D721Med (cell line): Measurements from ENCODE around the gene KPNA1.

ENCODE experiments used
- DNase-seq: peaks from one replicate; pipeline ENCODE4 v3.0.0; 2011; ENCODE audit warnings: low spot score; ENCODE audit not compliant: insufficient read length
- FAIRE-seq: peaks from 2 replicates; lab custom pipeline; 2011; peaks lifted over from hg19 to GRCh38; lab: Jason Lieb, UNC
- TF ChIP-seq, protein P1 (sequence below): IDR thresholded peaks from 2 replicates; pipeline ENCODE4 v1.5.1; 2012; ENCODE audit warnings: mild to moderate bottlenecking, control low read depth; ENCODE audit not compliant: insufficient read depth; ENCODE audit errors: missing control alignments

The KPNA1 gene

DNA sequence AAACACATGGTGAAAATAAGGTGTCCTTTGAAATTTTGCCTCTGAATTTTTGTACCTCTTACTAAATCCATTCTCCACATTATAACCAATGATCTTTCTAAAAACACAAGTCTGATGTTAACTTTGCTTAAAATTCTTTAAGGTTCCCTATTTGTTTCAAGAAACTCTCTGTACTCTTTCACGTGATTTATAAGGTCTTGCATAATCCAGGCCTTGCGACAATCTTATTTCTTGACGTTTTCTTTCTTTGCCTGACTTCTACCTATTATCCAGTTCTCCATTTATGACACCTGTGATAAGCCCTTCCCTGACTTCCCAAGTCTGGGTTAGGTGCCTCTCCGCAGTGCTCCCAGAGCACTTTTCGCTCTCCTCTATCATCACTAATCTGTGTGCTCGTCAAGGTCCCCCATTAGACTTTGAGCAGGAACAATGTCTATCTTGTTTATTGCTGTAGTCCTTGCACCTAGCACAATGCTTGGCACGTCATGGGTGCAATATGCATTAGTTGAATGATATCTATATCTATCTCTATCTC, 24.3 kb upstream of the KPNA1 start:
- TF ChIP-seq, protein P1, sequence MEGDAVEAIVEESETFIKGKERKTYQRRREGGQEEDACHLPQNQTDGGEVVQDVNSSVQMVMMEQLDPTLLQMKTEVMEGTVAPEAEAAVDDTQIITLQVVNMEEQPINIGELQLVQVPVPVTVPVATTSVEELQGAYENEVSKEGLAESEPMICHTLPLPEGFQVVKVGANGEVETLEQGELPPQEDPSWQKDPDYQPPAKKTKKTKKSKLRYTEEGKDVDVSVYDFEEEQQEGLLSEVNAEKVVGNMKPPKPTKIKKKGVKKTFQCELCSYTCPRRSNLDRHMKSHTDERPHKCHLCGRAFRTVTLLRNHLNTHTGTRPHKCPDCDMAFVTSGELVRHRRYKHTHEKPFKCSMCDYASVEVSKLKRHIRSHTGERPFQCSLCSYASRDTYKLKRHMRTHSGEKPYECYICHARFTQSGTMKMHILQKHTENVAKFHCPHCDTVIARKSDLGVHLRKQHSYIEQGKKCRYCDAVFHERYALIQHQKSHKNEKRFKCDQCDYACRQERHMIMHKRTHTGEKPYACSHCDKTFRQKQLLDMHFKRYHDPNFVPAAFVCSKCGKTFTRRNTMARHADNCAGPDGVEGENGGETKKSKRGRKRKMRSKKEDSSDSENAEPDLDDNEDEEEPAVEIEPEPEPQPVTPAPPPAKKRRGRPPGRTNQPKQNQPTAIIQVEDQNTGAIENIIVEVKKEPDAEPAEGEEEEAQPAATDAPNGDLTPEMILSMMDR = no peak
- DNase-seq (no peak), FAIRE-seq (no peak)

DNA sequence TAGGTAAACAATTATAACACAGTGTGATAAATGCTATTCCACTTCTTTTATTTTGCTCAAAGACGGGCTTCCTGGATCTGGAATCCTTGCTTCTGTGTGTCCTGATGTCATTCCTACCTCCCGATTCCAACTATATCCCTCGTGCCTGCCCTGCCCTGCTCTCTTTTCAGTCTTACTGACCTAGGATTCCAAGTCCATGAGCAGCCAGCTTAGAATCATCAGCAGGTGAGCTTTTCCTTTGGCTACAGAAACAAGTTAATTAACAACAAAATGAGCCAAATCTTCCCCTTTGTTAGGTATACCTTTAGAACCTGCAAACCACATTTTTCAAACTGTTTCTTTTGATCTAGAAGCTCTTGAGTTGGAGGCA, 21.9 kb upstream of the KPNA1 start:
- DNase-seq (no peak), FAIRE-seq (no peak)
- TF ChIP-seq, protein P1 = no peak

DNA sequence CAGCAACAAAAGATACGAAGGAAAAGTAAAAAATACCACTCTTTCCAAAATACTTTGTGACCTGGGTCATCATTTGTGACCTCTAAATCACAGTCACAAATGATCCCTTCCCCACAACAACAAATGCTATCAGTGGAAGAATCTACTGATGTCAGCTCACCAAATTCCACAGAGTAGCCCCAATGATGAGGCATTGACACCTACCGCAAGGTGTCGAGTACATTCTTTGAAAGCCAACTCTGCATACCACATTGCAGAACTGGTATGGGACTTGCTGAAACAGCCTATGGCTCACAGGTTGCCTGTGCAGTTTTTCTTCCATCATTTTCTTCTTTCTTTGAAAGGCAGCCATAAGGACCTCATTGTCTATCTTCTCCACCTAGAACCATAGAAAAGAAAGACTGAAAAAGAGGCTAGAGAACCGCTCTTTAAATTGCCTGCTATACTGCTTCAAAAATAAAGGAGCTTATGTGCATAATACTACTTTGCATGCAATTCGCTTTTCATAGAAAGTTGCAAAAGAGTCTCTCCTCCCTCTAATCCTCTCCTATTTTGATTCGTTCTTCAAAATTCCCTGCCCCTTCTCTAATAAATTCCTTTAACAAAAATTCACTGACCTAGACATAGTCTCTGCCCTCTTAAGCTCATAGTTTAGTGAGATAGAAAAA, 21.4 kb upstream of the KPNA1 start:
- TF ChIP-seq, protein P1 = no peak
- FAIRE-seq (no peak), DNase-seq (no peak)

DNA sequence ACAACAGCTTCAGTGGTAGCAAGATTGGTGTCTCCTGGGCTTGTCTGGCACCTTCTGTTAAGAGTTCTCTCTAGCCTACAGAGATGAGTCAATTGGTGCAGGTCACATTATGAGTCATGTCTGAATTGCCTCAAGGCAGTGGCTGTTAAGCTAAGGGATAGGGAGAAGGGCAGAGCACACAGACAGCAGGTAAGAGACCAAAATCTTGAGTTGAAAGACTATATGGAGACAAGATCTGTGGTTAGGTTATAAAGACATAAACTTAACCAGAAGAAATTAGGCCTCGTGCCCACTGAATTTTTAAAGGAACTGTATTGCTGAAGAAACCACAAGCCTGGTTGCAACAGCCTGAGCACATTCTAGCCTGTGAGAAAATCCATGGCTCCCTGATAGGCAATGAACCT, 19.2 kb upstream of the KPNA1 start:
- FAIRE-seq = no peak

DNA sequence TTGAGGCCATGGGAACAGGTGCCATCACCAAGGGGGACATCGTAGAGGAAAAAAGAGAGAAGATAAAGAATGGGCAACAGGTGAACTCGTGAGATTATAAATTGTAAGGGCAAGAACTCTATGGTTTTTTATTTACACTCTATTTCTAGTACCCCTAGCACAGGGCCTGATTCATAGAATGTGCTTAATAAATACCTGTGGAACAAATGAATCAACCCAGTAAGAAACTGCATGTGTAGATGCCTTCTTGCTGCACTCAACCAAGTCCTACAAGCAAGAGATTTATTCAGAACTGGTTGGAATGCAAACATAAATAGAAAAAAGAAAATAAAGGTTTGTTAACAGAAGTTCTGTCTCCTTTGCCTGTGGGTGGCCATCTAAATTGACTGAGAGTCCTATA, 18.7 kb upstream of the KPNA1 start:
- DNase-seq = no peak
- TF ChIP-seq, protein P1 = no peak

More for the DNA sequence above, 19.2 kb upstream of the KPNA1 start:
- no peak for DNase-seq
- TF ChIP-seq, protein P1 = no peak

DNA sequence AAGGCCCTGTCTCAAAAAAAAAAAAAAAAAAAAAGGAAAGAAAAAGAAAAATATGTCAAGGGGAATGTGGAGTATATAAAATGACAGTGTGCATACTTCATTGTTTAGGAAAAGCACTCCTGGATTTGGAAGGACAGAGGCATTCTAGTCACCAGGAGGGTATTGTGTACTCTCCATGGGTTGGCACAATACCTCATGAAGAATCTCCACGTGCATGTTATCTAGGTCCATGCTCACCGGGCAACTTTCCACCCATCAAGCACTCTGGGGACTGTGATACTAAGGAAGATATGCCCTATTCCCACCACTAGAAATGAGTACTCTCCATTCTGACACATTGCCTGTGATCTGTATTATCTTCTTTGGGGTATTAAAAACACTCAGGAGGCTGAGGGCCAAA, 15.4 kb upstream of the KPNA1 start:
- no peak for DNase-seq
- TF ChIP-seq, protein P1 = no peak
- no peak for FAIRE-seq

More for the DNA sequence above, 18.7 kb upstream of the KPNA1 start:
- FAIRE-seq = no peak

DNA sequence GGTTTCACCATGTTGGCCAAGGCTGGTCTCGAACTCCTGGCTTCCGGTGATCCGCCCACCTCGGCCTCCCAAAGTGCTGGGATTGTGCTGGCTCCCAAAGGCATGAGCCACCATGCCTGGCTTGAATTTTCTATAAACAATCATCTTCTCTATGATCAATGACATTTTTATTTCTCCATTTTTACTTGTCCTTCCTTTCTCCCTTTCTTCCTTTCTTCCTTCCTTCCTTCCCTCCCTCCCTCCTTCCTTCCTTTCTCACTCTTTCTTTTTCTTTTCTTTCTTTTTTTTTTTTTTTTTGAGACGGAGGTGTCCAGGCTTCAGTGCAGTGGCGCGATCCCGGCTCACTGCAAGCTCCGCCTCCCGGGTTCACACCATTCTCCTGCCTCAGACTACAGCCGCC, 8.6 kb upstream of the KPNA1 start:
- no peak for DNase-seq
- FAIRE-seq = no peak
- TF ChIP-seq, protein P1 = no peak
